H1 (cell line): ENCODE results near the gene ADRA2A. TPM values are rescaled to one million over a fixed set of nuclear protein-coding genes. Genes with fewer than 3 reads are reported as not detected.

Experiments used
- CTCF ChIA-PET: fragments of 300-600 bp; sonication (Branson Sonifier 250); formaldehyde crosslinking; loops from one replicate; lab custom pipeline; 2021; ENCODE audit not compliant: partially characterized antibody; lab: Charles Lee
- POLR2A ChIA-PET: fragments of 300-600 bp; sonication (Branson Sonifier 250); formaldehyde crosslinking; loops from one replicate; lab custom pipeline; 2021; ENCODE audit warnings: inconsistent platforms; ENCODE audit not compliant: partially characterized antibody; lab: Charles Lee
- DNase-seq, 2 experiments: peaks; one replicate each; pipeline versions ENCODE4 v3.0.0 to v3.0.0-alpha.2; 2010 to 2022; ENCODE audit warnings: low spot score in 2 of 2, low read depth in 1 of 2, mixed read lengths in 1 of 2
- FAIRE-seq: peaks from 2 replicates; lab custom pipeline; 2011; peaks lifted over from hg19 to GRCh38; lab: Jason Lieb, UNC
- H2AFZ ChIP-seq: 2 replicates; pipeline ENCODE4 v1.8.1; 2012; ENCODE audit warnings: low read length, inconsistent platforms
- H2AK5ac ChIP-seq: 2 replicates; pipeline ENCODE4 v1.6.1; 2013; ENCODE audit warnings: low read depth, low read length
- H2BK120ac ChIP-seq: replicated peaks from 2 replicates; pipeline ENCODE3; 2013; ENCODE audit warnings: low read depth, low read length, inconsistent platforms
- H2BK12ac ChIP-seq: 2 replicates; pipeline ENCODE4 v1.6.1; 2013; ENCODE audit warnings: low read depth, low read length
- H2BK15ac ChIP-seq: 2 replicates; pipeline ENCODE4 v1.6.1; 2013; ENCODE audit warnings: low read length
- H2BK20ac ChIP-seq: 2 replicates; pipeline ENCODE4 v1.6.1; 2013; ENCODE audit warnings: low read length
- H2BK5ac ChIP-seq: 2 replicates; pipeline ENCODE4 v1.6.1; 2013; ENCODE audit warnings: low read depth, low read length
- H3K14ac ChIP-seq: 2 replicates; pipeline ENCODE4 v1.6.1; 2013; ENCODE audit warnings: inconsistent platforms; ENCODE audit not compliant: insufficient read length
- H3K18ac ChIP-seq: 2 replicates; pipeline ENCODE4 v1.6.1; 2013; ENCODE audit warnings: low read length; ENCODE audit errors: extremely low read depth
- H3K23ac ChIP-seq: 2 replicates; pipeline ENCODE4 v1.6.1; 2013; ENCODE audit warnings: inconsistent platforms; ENCODE audit not compliant: insufficient read length
- H3K23me2 ChIP-seq: 2 replicates; pipeline ENCODE4 v1.6.1; 2013; ENCODE audit warnings: low read depth, low read length
- H3K27ac ChIP-seq: 2 replicates; pipeline ENCODE4 v1.6.1; 2011; ENCODE audit warnings: low read depth, low read length, inconsistent platforms
- H3K27me3 ChIP-seq, 4 experiments: replicated peaks in 1 of 4; 1 replicate in 1 of 4; 2 replicates in 3 of 4; pipeline versions ENCODE4 v1.6.1 to v1.8.1; 2011 to 2013; ENCODE audit warnings: low read length in 3 of 4, mild to moderate bottlenecking in 3 of 4, inconsistent platforms in 2 of 4, mixed read lengths in 2 of 4, moderate library complexity in 1 of 4; ENCODE audit not compliant: control insufficient read depth in 3 of 4, insufficient read depth in 3 of 4; ENCODE audit errors: extremely low read depth in 1 of 4
- H3K36me3 ChIP-seq, 4 experiments: 2 replicates each; pipeline versions ENCODE4 v1.6.1 to v1.8.1; 2011 to 2013; ENCODE audit warnings: mild to moderate bottlenecking in 4 of 4, low read length in 3 of 4, moderate library complexity in 2 of 4, control low read depth in 1 of 4, inconsistent platforms in 1 of 4; ENCODE audit not compliant: insufficient read depth in 4 of 4, control insufficient read depth in 2 of 4
- H3K4ac ChIP-seq: replicated peaks from 2 replicates; pipeline ENCODE3; 2013; ENCODE audit warnings: low read length, low read depth, mixed read lengths, inconsistent platforms; ENCODE audit not compliant: insufficient read length
- H3K4me1 ChIP-seq, 4 experiments: replicated peaks in 1 of 4; 1 replicate in 1 of 4; 2 replicates in 3 of 4; pipeline versions ENCODE4 v1.6.1 to v1.8.1; 2011 to 2013; ENCODE audit warnings: low read length in 3 of 4, inconsistent platforms in 2 of 4, mixed read lengths in 1 of 4; ENCODE audit not compliant: insufficient read depth in 4 of 4, control insufficient read depth in 3 of 4
- H3K4me2 ChIP-seq, 2 experiments: 2 replicates each; pipeline versions ENCODE4 v1.6.1 to v1.8.1; 2011 to 2013; ENCODE audit warnings: low read depth in 2 of 2, low read length in 2 of 2, control low read depth in 1 of 2, inconsistent platforms in 1 of 2, mild to moderate bottlenecking in 1 of 2; ENCODE audit not compliant: insufficient read depth in 1 of 2
- H3K4me3 ChIP-seq, 4 experiments: fragments of 200-600, 300-600 bp in 1 of 4; sonication (generic), shearing (Covaris generic), sonication (Bioruptor Twin) in 1 of 4; 2 replicates each; pipeline versions ENCODE4 v1.5.1 to v1.8.1; 2011 to 2016; ENCODE audit warnings: low read length in 4 of 4, low read depth in 3 of 4, control low read depth in 2 of 4, inconsistent platforms in 2 of 4, mild to moderate bottlenecking in 2 of 4, mixed read lengths in 1 of 4, moderate library complexity in 1 of 4; ENCODE audit not compliant: insufficient read depth in 2 of 4; ENCODE audit errors: extremely low read depth in 1 of 4
- H3K56ac ChIP-seq: replicated peaks from 2 replicates; pipeline ENCODE3; 2013; ENCODE audit warnings: low read depth, mild to moderate bottlenecking, mixed read lengths, low read length, inconsistent platforms; ENCODE audit not compliant: insufficient read length
- H3K79me1 ChIP-seq: 2 replicates; pipeline ENCODE4 v1.6.1; 2013; ENCODE audit warnings: low read depth, low read length, control low read depth
- H3K79me2 ChIP-seq, 2 experiments: 2 replicates each; pipeline versions ENCODE4 v1.6.1 to v1.8.1; 2012 to 2013; ENCODE audit warnings: low read length in 2 of 2, mild to moderate bottlenecking in 2 of 2, inconsistent platforms in 1 of 2; ENCODE audit not compliant: insufficient read depth in 2 of 2, control insufficient read depth in 1 of 2
- H3K9ac ChIP-seq, 4 experiments: replicated peaks in 1 of 4; 1 replicate in 1 of 4; 2 replicates in 3 of 4; pipeline versions ENCODE4 v1.6.1 to v1.8.1; 2011 to 2013; ENCODE audit warnings: low read depth in 3 of 4, low read length in 3 of 4, control low read depth in 2 of 4, mild to moderate bottlenecking in 2 of 4, moderate library complexity in 2 of 4, inconsistent platforms in 1 of 4; ENCODE audit errors: extremely low read depth in 1 of 4
- H3K9me3 ChIP-seq, 2 experiments: 2 replicates each; pipeline versions ENCODE4 v1.6.1 to v1.8.1; 2012 to 2013; ENCODE audit warnings: mild to moderate bottlenecking in 2 of 2, moderate library complexity in 2 of 2, control low read depth in 1 of 2, inconsistent platforms in 1 of 2, low read depth in 1 of 2, low read length in 1 of 2, mixed read lengths in 1 of 2; ENCODE audit not compliant: insufficient read depth in 2 of 2
- H4K20me1 ChIP-seq, 2 experiments: replicated peaks in 1 of 2; 2 replicates each; pipeline versions ENCODE3 to v1.8.1; 2011 to 2013; ENCODE audit warnings: inconsistent platforms in 2 of 2, low read length in 2 of 2, mild to moderate bottlenecking in 1 of 2; ENCODE audit not compliant: insufficient read depth in 2 of 2, control insufficient read depth in 1 of 2
- H4K5ac ChIP-seq: 2 replicates; pipeline ENCODE4 v1.6.1; 2013; ENCODE audit warnings: low read length, low read depth, mixed read lengths, inconsistent platforms; ENCODE audit not compliant: insufficient read length
- H4K8ac ChIP-seq: 2 replicates; pipeline ENCODE4 v1.8.0; 2013; ENCODE audit warnings: mild to moderate bottlenecking, moderate library complexity, low read length, inconsistent platforms; ENCODE audit not compliant: insufficient read depth; ENCODE audit errors: extremely low read depth
- H4K91ac ChIP-seq: replicated peaks from 2 replicates; pipeline ENCODE3; 2013; ENCODE audit warnings: low read length, mixed read lengths, inconsistent platforms; ENCODE audit not compliant: insufficient read length
- EGR1 ChIP-seq: IDR thresholded peaks from 2 replicates; pipeline ENCODE4 v1.6.1; 2011; ENCODE audit warnings: low read depth, low read length, borderline replicate concordance
- EP300 ChIP-seq, 2 experiments: IDR thresholded peaks; 1 replicate in 1 of 2; 2 replicates in 1 of 2; pipeline ENCODE4 v1.6.1; 2011 to 2012; ENCODE audit warnings: low read depth in 2 of 2, low read length in 2 of 2, mild to moderate bottlenecking in 2 of 2, borderline replicate concordance in 1 of 2, inconsistent platforms in 1 of 2, moderate library complexity in 1 of 2
- GABPA ChIP-seq: IDR thresholded peaks from 2 replicates; pipeline ENCODE4 v1.6.1; 2011; ENCODE audit warnings: mild to moderate bottlenecking, low read length, moderate library complexity, borderline replicate concordance; ENCODE audit not compliant: insufficient read depth
- JUND ChIP-seq: IDR thresholded peaks from 2 replicates; pipeline ENCODE4 v1.6.1; 2011; ENCODE audit warnings: mild to moderate bottlenecking, improper control_type of control experiment, low read length
- TCF12 ChIP-seq: IDR thresholded peaks from 2 replicates; pipeline ENCODE4 v1.6.1; 2011; ENCODE audit warnings: low read depth, mild to moderate bottlenecking, low read length
- WGBS, 2 experiments: shearing (Covaris generic) in 1 of 2; methylation state at CpG; one replicate each; pipeline versions ENCODE4 v1.1.6 to v1.1.7; 2013 to 2015; ENCODE audit warnings: low lambda C conversion rate in 2 of 2, mixed read lengths in 2 of 2, inconsistent platforms in 1 of 2, low coverage in 1 of 2, missing lambda C conversion rate in 1 of 2; ENCODE audit not compliant: insufficient replicate concordance in 2 of 2, insufficient coverage in 1 of 2, insufficient read length in 1 of 2; ENCODE audit errors: extremely low coverage in 1 of 2, missing lambda C conversion rate in 1 of 2; 5-methylcytosine and 5-hydroxymethylcytosine counted together
- polyA plus RNA-seq, 7 experiments: library from polyadenylated mRNA; depleted of rRNA in 3 of 7; stranded (reverse) in 5 of 7; unstranded in 2 of 7; fragments of >200 nt in 5 of 7; fragments of 200-250 nt in 2 of 7; gene quantifications; 1 replicate in 5 of 7; 2 replicates in 1 of 7; 4 replicates in 1 of 7; pipeline versions ENCODE4 v1.2.1 to v1.2.3, GENCODE V29; 2011 to 2013; ENCODE audit warnings: missing spikeins in 2 of 7, mixed read lengths in 2 of 7
- total RNA-seq: library from RNA; stranded (reverse); fragmentation: NEBNext Ultra II Directional; extraction: Animal tissue kit (Norgen Biotek cat#: 25700); gene quantifications from 2 replicates; pipeline ENCODE4 v1.2.1, GENCODE V29; 2021

Gene ADRA2A
- total and polyA plus RNA-seq, 2 of the 8 experiments (the other 6 are each of a cell fraction or from before 2014, with no cell fraction given), result 5.9 to 6.2 TPM

DNA sequence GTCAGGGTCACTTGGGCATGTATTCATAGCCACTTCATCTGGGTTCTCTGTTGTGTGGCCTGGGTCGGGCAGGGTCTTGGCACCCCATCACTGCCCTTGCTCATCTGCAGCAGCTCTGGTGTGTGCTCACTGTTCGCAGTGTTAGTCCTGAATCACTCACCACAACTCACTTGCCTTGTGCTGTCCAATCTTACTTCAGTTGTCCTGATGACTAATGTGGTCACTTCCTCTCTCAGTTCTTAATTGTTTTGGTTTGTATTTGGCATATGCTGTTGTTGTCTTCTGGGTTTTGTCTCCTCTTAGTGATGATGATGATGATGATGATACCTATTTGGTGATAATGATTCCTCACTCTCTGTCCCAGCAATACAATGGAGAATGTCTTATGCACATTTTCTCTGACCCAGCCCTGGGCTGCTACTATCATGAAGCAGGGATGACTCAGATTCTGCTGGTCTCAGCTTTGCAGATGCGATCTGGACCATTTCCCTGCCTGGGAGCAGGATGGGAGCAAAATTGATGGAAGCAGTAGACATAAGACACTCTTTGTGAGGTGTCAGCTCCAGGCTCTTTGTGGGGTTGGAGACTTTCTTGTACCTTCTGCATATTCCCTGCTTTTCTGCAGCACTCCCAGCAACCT lies 17.0 kb downstream of the ADRA2A start:
- Histone ChIP-seq H3K23me2 (no peaks in the 10 kb centered on the region), H4K5ac (no peak overlapping the region), H2BK15ac (no peak overlapping the region), H4K8ac (no peak overlapping the region), H2BK20ac (no peak overlapping the region), H3K9ac (no peak overlapping the region), H2BK12ac (no peak overlapping the region), H2BK5ac (no peak overlapping the region), H2AFZ (no peak overlapping the region), H2BK120ac (no peak overlapping the region), H4K91ac (no peak overlapping the region), H3K9me3 (no peaks in the 10 kb centered on the region), H3K27ac (no peak overlapping the region), H3K14ac (no peak overlapping the region), H2AK5ac (no peak overlapping the region), H3K23ac (no peak overlapping the region), H3K79me2 (no peaks in the 10 kb centered on the region), H3K4me3 (no peak overlapping the region), H3K4me2 (no peak overlapping the region), H3K56ac (no peak overlapping the region), H3K18ac (no peak overlapping the region), H4K20me1 (no peaks in the 10 kb centered on the region), H3K36me3 (no peaks in the 10 kb centered on the region), H3K79me1 (no peaks in the 10 kb centered on the region), H3K4me1 (no peaks in the 10 kb centered on the region), H3K27me3 (no peaks in the 10 kb centered on the region), H3K4ac (no peak overlapping the region)
- TF ChIP-seq GABPA (no peak), EGR1 (no peak), TCF12 (no peak), JUND (no peak), EP300 (IDR thresholded peaks at IDR 0.05; ENCODE audit: borderline replicate concordance in 1 of 2, low read depth in 2 of 2, low read length in 2 of 2) (no peak)
- ChIA-PET POLR2A (no interaction called here), CTCF (interaction anchor here (1.0 to 2.4 kb wide), 2 partner anchors 13 to 104 kb away, joined by 3 to 9 read pairs; no protein-coding TSS in a partner anchor)
- FAIRE-seq (no peak), DNase-seq (no peak)
- 89% methylated on average over 3 of the region's 3 CpGs; no CpG with 5 or more reads in 1 of the 2 experiments for WGBS, 2 experiments
